GM18909 (cell line): ENCODE data around the gene KIAA0232.
"Not testable (repeated sequence)": the region's sequence is repeated elsewhere in the genome, so short reads cannot be mapped to it uniquely, and the experiment has no call there.

Experiments
- ATAC-seq: cut with Tn5 transposase; IDR thresholded peaks from one replicate; pipeline ENCODE4 v1.9.1; 2021; ENCODE audit warnings: mild to moderate bottlenecking; ENCODE audit not compliant: unreplicated experiment, poor library complexity

Gene KIAA0232

DNA sequence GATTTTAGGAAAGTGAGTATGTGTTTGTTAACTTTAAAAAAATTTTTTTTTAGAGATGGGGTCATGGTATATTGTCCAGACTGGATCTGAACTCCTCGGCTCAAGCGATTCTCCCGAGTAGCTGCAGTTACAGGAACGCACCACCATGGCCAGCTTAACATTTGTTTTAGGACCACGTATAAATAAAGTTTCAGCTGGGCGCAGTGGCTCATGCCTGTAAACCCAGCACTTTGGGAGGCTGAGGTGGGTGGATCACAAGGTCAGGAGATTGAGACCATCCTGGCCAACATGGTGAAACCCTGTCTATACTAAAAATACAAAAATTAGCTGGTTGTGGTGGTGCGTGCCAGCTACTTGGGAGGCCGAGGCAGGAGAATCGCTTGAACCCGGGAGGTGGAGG is 129.4 kb downstream of the KIAA0232 start:
- not testable (repeated sequence) for ATAC-seq

- no peak for ATAC-seq
Observed at GRCh38 chr4:6912441-6912840, 129.9 kb downstream of the KIAA0232 start.

DNA sequence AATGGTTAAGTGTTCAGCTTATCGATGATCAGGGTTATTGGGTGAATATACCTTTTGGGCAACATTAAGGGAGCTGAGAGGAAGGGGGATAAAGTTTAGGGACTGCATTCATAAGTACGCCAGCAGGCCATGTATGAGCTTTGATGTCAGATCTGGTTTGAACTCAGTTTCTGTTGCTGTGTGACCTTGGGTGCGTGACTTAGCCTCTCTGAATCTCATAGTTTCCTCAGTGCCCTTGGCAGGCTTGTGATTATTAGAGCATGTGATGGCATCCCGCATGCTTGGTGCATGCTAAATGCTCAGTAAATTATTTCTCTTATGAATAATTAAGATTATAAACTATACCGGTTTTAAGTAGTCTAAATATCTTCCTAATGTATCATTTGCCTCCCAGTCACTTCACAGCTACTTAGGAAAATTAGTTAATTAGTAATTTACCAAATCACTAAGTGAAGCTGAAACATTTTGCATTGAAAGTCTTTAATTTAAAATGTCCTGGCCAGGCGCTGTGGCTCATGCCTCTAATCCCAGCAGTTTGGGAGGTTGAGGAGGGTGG is 130.9 kb downstream of the KIAA0232 start:
- no peak for ATAC-seq

- ATAC-seq, result no peak
Observed at GRCh38 chr4:6914448-6914847, 131.9 kb downstream of the KIAA0232 start.

DNA sequence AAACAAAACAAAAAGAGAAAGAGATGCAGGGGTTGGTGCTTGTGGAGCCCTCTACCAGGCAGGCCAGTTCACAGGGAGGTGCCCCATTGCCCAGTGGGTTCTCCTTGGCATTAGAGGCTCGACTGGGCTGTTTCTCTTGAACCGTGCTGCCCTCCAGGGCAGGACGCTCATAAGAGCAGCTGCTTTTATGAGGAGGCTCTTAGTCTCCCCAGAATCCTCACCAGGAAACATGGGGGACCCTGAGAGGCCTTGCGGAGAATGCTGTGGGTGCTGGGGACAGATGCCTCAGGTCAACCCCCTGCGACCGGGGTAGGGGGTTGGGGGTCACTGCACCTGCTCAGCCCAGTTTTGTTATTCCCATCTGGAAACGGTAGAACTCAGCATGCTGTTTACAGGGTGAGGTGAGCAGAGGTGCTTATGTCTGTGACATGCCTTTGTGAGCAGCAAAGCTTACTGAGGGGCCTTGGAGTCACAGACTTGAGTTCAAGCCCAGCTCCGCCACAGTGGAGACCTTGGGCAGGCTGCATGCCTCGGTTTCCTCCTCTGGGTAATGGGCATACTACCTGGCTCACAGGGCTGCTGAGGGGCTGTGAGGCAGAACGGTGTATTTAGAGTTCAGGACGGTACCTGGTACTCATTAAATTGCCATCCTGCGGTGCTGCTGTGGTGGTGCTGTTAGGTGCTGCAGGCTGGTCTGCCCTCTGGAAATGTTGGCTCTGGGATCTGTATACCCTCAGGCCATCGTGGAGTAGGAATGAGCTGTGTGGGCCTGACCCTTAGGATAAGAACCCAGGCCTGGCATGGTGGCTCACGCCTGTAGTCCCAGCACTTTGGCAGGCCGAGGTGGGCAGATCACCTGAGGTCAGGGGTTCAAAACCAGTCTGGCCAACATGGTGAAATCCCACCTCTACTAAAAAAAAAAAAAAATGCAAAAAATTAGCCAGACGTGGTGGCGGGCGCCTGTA is 132.8 kb downstream of the KIAA0232 start:
- ATAC-seq, result no peak

DNA sequence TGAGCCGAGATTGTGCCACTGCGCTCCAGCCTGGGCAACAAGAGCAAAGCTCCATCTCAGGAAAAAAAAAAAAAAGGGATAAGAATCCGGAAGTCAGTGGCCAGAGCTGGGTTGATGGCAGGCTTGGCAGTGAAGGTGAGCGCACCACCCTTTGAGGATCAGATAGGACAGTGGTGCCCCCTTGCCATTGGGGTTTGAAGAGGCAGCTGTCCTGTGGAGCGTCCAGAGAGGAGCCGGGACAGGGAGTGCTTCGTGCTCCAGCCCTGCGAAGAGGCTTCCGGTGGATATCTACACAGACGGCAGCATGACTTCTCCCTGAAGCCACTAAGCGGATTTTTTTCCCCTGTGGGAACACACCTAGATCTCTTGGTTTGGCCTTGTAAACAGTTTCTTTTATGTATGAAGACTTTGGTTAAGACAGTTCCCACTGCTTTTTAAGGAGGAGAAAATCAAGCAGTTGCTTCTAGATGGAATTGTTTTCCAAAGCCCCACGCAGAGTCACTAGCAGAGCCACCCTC is 133.6 kb downstream of the KIAA0232 start:
- ATAC-seq, result no peak

DNA sequence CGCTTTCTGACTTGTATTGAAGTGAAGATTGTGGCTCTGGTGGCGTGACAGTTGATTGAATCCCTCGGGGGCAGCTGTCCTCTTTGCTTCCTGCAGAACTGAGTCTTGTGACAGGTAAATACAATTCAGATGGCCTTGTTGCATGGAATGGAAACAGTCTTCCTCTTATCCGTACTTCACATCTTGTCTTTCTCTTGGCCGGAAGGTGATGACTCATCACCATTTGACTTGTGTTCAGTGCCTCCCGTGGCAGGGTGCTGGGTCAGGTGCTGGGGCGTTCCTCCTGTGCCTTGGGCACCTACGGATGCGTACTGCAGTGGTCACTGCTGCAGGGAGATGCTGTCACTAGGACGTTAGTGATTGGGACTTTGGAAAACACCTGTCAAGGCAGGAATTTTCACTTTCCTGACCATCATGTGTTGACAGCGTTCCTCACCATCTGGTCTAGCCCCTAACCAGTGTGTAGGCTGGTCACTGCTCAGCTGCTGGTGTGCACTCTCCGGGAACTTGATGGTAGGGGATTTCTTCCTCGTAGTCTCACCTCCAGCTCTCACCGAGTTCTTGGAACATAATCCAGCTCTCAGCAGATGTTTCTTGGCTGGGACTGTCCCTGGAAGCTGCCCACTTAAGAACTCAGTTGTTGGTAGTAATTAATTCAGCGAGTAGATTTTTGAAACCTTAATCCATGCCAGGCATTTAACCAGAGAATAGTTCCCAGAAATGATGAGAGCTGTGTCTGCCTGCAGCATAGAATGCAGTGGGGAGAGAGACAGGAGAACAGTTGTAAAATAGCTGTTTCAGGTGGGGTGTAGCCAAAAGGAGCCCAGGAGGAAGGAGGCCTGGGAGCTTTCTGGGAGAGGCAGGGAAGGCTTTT is 134.3 kb downstream of the KIAA0232 start:
- no peak for ATAC-seq

DNA sequence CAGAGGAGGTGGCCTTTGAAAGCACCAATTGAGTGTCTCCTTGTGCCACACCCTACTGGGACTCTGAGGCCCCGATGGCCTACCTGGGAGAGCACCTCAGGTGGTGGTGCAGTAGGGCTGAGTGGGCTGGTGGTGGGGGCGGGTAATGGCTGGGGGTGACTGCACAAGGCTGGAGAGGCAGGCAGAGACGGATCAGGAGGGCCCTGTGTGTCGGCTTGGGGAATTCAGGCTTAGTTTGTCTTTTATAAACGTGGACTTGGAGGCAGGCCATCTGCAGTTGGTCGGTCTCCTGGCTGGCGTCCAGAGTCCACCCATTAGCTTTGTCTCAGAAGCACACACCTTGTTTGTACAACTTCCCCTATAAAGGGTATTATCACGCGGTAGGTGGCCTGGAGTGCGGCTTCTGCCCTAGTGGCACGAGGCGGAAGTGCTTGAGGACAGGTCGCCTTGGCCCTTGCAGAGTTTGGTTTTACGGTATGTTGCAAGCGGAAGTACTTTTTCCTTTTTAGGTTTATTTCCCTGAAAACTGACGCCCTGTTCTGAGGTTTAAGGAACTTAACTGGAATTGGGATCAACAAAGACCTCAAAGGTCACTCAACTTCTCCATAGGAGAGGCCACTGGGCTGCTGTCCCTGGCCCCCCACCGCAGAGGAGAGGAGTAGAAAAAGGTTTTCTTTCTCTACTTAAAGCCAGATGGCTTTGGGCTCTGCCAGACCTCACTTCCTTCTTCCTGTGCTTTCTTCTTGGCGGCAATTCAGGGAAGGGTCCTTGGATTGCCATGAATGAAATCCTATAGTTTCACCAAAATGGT is 135.1 kb downstream of the KIAA0232 start:
- peak; percentile 66 for ATAC-seq

GRCh38 chr4:6918338-6918737 is 135.8 kb downstream of the KIAA0232 start:
- ATAC-seq, result no peak

- ATAC-seq, result no peak
Observed at GRCh38 chr4:6920171-6920570, 137.6 kb downstream of the KIAA0232 start.

- no peak for ATAC-seq
Observed at GRCh38 chr4:6923507-6923906, 141.0 kb downstream of the KIAA0232 start.

DNA sequence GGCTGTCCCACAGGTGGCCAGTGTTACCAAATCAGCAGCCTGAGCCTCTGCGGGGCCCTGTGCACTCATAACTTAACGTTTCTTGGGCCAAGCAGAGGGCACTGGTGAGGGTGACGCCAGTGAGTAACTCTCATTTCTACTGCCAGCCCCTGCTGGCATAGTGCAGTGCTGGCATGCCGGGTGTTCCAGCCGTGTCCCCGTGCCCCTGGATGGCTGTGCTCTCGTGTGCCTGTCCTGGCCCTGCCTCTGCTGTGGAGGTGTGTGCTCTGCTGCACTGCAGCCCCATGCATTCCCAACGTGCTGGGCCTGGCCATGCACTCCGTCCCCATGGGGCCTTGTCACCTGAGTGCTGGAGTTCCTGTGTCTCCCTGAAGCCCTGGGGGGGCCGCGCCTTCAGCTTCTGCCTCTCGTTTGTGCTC is 141.8 kb downstream of the KIAA0232 start:
- ATAC-seq, result no peak

- no peak for ATAC-seq
Observed at GRCh38 chr4:6925357-6925836, 142.9 kb downstream of the KIAA0232 start.

DNA sequence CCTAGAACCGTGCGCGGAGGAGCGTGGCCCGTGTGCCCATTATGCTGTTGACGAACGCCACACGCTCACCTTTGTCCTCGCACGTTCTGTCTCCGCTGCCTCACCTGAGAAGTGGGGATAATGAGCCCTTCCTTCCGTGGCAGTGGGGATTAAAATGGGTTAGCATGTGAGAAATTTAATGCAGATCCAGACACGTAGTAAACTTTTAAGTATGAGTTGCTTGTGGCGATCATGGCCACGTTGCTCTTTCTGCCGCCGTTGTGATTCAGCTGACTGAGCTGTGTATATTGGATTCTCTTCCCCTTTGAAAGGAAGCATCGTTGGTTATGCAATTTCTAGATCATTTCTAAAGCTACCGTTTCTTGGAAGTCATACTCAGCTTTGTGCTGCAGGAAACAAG is 143.6 kb downstream of the KIAA0232 start:
- ATAC-seq, result no peak

GRCh38 chr4:6926681-6927478 is 144.4 kb downstream of the KIAA0232 start:
- no peak for ATAC-seq

- ATAC-seq, result no peak
Observed at GRCh38 chr4:6928081-6928480, 145.6 kb downstream of the KIAA0232 start.

DNA sequence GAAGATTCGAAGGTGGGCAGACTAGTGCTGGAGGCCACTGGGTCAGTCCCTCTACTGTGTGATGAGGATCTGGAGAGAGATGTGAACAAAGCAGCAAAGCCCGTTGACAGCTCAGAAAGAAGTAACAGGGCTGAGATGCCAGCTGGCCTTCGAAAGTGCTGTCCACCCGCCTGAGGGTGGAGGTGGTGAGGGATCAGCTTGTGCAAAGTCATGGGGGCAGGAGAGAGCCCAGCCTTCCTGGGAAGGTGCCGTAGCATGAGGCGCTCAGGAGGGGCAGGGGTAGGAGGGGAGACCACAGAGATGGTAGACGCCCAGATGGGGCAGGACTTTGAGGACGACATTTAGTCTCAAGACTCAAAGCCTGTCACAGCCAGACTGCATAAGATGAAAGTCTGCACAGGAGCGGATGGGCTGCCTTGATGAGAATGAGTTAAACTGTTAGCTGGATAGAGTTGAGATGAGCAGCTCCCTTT is 146.8 kb downstream of the KIAA0232 start:
- no peak for ATAC-seq

- ATAC-seq, result no peak
Observed at GRCh38 chr4:6929812-6930464, 147.4 kb downstream of the KIAA0232 start.
